Subcutaneous abdominal adipose tissue (tissue), 5 donors: ENCODE data around the gene CXCR6.
A peak's percentile ranks its signal among the peaks of the same experiment; 100 is the strongest.

Experiments
- H3K27ac ChIP-seq: one replicate; pipeline ENCODE4 v1.7.0; 2013; ENCODE audit warnings: low read depth, mild to moderate bottlenecking, inconsistent platforms, low read length, moderate library complexity
- H3K27me3 ChIP-seq, 5 donors: one replicate each; pipeline ENCODE4 v1.7.0; 2013; ENCODE audit warnings: low read length in 5 of 5, inconsistent platforms in 1 of 5; ENCODE audit not compliant: control insufficient read depth in 5 of 5, insufficient read depth in 4 of 5
- H3K36me3 ChIP-seq, 5 donors: one replicate each; pipeline ENCODE4 v1.7.0; 2013; ENCODE audit warnings: low read length in 5 of 5; ENCODE audit not compliant: control insufficient read depth in 5 of 5, insufficient read depth in 5 of 5
- H3K4me1 ChIP-seq, 5 donors: one replicate each; pipeline ENCODE4 v1.7.0; 2013; ENCODE audit warnings: low read length in 5 of 5, mild to moderate bottlenecking in 3 of 5, moderate library complexity in 1 of 5; ENCODE audit not compliant: control insufficient read depth in 5 of 5, insufficient read depth in 5 of 5
- H3K4me3 ChIP-seq, 5 donors: one replicate each; pipeline ENCODE4 v1.7.0; 2013; ENCODE audit warnings: low read length in 5 of 5, low read depth in 1 of 5
- H3K9ac ChIP-seq, 5 donors: one replicate each; pipeline ENCODE4 v1.7.0; 2013; ENCODE audit warnings: low read length in 5 of 5, mild to moderate bottlenecking in 4 of 5, moderate library complexity in 3 of 5
- H3K9me3 ChIP-seq, 5 donors: one replicate each; pipeline ENCODE4 v1.7.0; 2013; ENCODE audit warnings: low read length in 5 of 5; ENCODE audit not compliant: control insufficient read depth in 5 of 5
- donor health status: healthy.
- donor health status: healthy.
- donor health status: healthy.
- donor health status: healthy.
- donor health status: healthy.

The CXCR6 gene

GRCh38 chr3:45955017-45955647, 11.9 kb downstream of the CXCR6 start:
- Histone ChIP-seq H3K9ac (no peak overlapping the region), H3K27me3 (no peaks in the 10 kb centered on the region), H3K4me1 (peaks cover 0 to 7% (median 5%) of the 10 kb centered on the region in 5 donors), H3K9me3 (no peaks in the 10 kb centered on the region), H3K36me3 (peaks cover 29 to 98% (median 94%) of the 10 kb centered on the region in 5 donors), H3K4me3 (no peak overlapping the region), H3K27ac (no peak overlapping the region)

- Histone ChIP-seq H3K9me3 (no peaks in the 10 kb centered on the region), H3K27ac (no peak overlapping the region), H3K27me3 (no peaks in the 10 kb centered on the region), H3K36me3 (peaks cover 31 to 98% (median 94%) of the 10 kb centered on the region in 5 donors), H3K9ac (no peak overlapping the region), H3K4me1 (peaks cover 0 to 7% (median 5%) of the 10 kb centered on the region in 5 donors), H3K4me3 (no peak overlapping the region)
Measured at GRCh38 chr3:45955706-45956105, 12.4 kb downstream of the CXCR6 start.

GRCh38 chr3:45957586-45957985, 14.3 kb downstream of the CXCR6 start:
- peaks cover 32 to 98% (median 93%) of the 10 kb centered on the region in 5 donors for H3K36me3 ChIP-seq
- H3K27ac ChIP-seq, result no peak overlapping the region
- no peak overlapping the region for H3K9ac ChIP-seq
- H3K9me3 ChIP-seq, result no peaks in the 10 kb centered on the region
- peaks cover 0 to 2% (median 1%) of the 10 kb centered on the region in 5 donors for H3K4me1 ChIP-seq
- H3K4me3 ChIP-seq, result no peak overlapping the region
- no peaks in the 10 kb centered on the region for H3K27me3 ChIP-seq

DNA sequence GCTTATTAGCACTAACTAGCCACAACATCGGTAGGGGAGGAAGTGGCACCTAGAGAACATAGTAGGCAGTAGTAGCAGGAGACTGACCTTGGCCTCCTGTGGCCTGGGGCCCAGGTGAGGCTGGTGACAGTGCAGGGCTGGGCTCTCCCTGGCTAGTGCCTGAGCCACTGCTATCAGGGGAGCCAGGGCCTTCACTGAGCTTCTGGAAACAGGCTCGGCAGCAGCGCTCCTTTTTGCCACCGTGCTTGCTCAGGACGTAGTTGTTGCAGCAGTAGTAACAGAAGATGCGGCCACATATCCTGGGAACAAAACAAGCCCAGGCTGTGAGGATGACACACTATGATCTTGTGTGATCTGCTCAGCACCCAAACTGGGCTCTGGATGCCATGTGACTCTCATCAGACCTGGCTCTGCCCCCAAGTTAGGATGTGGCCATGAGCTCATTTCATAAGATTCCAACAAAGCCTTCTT, 15.1 kb downstream of the CXCR6 start:
- no peak overlapping the region for H3K4me3 ChIP-seq
- no peaks in the 10 kb centered on the region for H3K4me1 ChIP-seq
- H3K27me3 ChIP-seq, result no peaks in the 10 kb centered on the region
- H3K27ac ChIP-seq, result no peak overlapping the region
- H3K36me3 ChIP-seq, result peaks cover 26 to 98% (median 93%) of the 10 kb centered on the region in 5 donors
- H3K9me3 ChIP-seq, result no peaks in the 10 kb centered on the region
- peak overlapping the region in 1 of 5 donors; percentile 35 for H3K9ac ChIP-seq

GRCh38 chr3:45959201-45959600, 15.9 kb downstream of the CXCR6 start:
- Histone ChIP-seq H3K27ac (no peak overlapping the region), H3K4me3 (no peak overlapping the region), H3K4me1 (no peaks in the 10 kb centered on the region), H3K36me3 (peaks cover 26 to 98% (median 93%) of the 10 kb centered on the region in 5 donors), H3K9me3 (no peaks in the 10 kb centered on the region), H3K9ac (no peak overlapping the region), H3K27me3 (no peaks in the 10 kb centered on the region)

- Histone ChIP-seq H3K36me3 (peaks cover 26 to 98% (median 93%) of the 10 kb centered on the region in 5 donors), H3K4me1 (no peaks in the 10 kb centered on the region), H3K27me3 (no peaks in the 10 kb centered on the region), H3K9ac (no peak overlapping the region), H3K27ac (no peak overlapping the region), H3K4me3 (no peak overlapping the region), H3K9me3 (no peaks in the 10 kb centered on the region)
Measured at GRCh38 chr3:45960289-45960688, 17.0 kb downstream of the CXCR6 start.

GRCh38 chr3:45962033-45962432, 18.8 kb downstream of the CXCR6 start:
- peaks cover 0 to 12% (median 8%) of the 10 kb centered on the region in 5 donors for H3K4me1 ChIP-seq
- no peak overlapping the region for H3K9ac ChIP-seq
- H3K36me3 ChIP-seq, result peaks cover 15 to 100% (median 98%) of the 10 kb centered on the region in 5 donors
- no peak overlapping the region for H3K27ac ChIP-seq
- H3K27me3 ChIP-seq, result no peaks in the 10 kb centered on the region
- H3K4me3 ChIP-seq, result no peak overlapping the region
- no peaks in the 10 kb centered on the region for H3K9me3 ChIP-seq

GRCh38 chr3:45964139-45964538, 20.9 kb downstream of the CXCR6 start:
- Histone ChIP-seq H3K9ac (no peak overlapping the region), H3K27ac (no peak overlapping the region), H3K36me3 (peaks cover 9 to 100% (median 97%) of the 10 kb centered on the region in 5 donors), H3K4me1 (peaks cover 0 to 20% (median 11%) of the 10 kb centered on the region in 5 donors), H3K27me3 (no peaks in the 10 kb centered on the region), H3K9me3 (no peaks in the 10 kb centered on the region), H3K4me3 (no peak overlapping the region)

GRCh38 chr3:45965253-45965652, 22.0 kb downstream of the CXCR6 start:
- no peaks in the 10 kb centered on the region for H3K27me3 ChIP-seq
- H3K36me3 ChIP-seq, result peaks cover 9 to 100% (median 97%) of the 10 kb centered on the region in 5 donors
- H3K9ac ChIP-seq, result no peak overlapping the region
- H3K4me3 ChIP-seq, result no peak overlapping the region
- H3K9me3 ChIP-seq, result no peaks in the 10 kb centered on the region
- no peak overlapping the region for H3K27ac ChIP-seq
- peaks cover 0 to 20% (median 11%) of the 10 kb centered on the region in 5 donors for H3K4me1 ChIP-seq

DNA sequence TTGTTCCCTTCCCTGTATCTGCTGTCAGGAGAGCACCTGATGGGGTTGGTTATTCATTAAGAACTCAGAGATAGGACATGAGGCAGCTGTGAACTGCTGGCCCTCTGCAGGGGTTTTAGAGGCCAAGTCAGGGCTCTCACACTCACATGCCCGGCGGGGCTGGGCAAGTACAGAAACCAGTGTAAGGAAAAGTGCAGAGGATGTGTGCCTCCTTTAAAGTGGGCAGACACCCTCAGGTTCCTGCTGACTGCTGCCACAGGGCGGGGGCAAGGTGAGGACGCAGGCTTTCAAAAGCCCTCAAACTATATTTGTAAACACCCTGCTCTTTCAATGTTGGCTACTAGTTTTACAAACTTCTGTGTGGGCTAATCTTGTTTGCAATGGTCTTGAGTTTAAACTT, 22.4 kb downstream of the CXCR6 start:
- Histone ChIP-seq H3K9ac (no peak overlapping the region), H3K4me1 (peaks cover 0 to 20% (median 11%) of the 10 kb centered on the region in 5 donors), H3K36me3 (peaks cover 8 to 99% (median 96%) of the 10 kb centered on the region in 5 donors), H3K27ac (no peak overlapping the region), H3K4me3 (no peak overlapping the region), H3K27me3 (no peaks in the 10 kb centered on the region), H3K9me3 (no peaks in the 10 kb centered on the region)
